ENCODE measurements around the gene TCF12.

TCF12 gene

DNA sequence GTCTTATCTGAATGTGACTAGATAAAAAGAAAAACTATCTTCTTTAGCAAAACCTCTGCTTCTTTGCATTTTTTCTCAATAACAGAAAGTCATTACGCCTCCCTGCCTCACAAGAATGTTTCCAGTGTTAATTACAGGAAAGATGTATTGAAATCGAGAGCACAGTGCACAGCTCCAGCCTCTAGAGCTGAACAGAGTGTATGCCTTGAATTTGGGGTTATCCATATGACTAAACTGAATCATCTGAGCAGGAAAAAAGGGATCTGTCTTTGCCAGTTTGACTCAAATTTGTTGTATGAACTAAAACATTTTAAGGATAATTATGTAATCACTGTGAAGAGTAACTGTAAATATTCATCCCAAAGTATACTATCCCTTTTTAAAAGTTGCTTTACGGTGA lies 308.7 kb downstream of the TCF12 start:
- no peak for DNase-seq

DNA sequence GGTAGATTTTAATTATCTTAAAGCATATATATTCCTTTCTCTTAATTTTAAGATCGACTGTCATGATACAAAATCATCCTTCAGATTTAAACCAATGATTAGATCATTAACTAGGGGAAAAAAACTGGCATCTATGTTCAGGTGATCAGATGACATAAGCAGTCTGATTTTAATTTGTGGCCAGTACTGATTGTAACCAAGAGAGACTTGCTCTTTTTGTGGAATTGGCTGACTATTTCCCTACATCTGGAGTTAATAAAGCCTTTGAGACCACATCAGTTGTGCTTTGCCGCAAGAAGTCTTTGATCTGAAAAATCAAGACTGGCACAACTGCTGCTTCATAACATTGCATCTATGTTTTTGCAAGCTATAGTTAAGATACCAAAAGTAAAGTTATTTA lies 309.5 kb downstream of the TCF12 start:
- DNase-seq = no peak

DNA sequence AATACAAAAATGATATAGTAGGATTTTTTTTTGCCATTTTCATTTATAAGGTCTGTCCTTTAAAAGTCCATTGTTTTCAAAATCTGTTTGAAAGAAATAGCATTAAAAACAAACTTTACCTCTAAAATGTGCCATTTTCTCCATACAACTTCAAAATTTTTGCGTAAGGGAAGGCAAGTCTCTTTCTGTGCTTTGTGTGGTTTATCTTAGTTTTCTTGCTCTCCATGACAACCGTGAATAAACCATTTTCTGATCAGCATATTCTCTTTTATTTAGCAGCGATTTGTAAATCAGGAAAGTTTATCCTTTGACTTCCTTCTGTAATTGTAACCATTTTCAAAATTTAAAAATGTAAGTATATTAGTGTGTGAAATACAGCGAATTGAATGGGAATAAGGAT lies 310.0 kb downstream of the TCF12 start:
- no peak for DNase-seq

DNA sequence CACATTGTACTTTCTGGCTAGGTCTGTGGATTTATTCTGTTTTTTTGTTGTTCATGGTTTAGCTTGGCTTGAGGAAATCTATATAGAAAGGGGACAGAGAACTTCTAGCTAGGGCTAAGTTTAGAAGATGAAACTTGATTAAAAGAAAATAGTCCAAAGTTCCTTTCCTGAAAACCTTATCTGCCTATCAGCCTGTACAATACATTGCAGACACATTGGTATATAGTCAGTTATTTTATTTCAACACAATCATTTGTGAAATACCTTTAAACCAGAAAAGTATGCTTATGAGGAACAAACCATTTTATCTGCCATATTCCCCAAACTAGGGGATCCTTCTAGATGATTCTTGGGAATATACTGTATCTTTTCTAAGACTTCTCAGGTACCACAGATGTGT lies 310.6 kb downstream of the TCF12 start:
- no peak for DNase-seq

DNA sequence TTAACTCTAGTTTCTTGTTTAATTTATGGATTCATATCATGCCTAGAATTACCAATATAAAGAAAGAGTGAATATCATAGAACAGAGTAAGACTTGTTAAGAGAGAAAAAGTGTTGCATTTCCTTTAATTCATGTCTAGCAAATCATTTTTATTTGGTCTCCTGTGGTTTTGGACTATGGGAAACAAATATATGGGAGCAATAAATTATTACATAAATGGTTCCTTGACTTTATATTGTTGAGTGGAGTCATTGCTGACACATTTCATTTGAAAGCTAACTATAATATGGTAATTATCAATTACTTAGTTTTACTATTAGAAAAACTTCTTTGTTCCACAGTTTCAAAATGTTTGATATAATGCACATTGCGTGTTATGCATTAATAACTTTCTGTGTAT lies 313.1 kb downstream of the TCF12 start:
- DNase-seq = no peak

DNA sequence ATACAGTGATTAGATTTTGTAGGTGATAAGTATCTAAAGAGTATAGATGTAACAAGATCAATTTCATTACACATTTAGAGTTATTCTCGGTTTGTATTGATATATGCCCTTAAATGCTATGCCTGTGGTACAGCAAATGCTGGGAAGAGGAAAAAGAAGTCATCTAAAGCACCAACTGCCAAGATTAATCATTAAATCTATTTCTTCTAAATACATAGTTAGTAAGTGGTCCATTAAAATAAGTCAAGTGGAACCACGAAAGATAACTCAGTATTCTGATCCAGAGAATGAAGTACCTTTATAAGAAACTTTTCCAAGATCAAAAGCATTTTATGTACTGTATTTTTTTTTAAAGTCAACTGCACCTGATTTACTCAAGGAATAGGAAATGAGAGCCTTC lies 315.7 kb downstream of the TCF12 start:
- no peak for DNase-seq

DNA sequence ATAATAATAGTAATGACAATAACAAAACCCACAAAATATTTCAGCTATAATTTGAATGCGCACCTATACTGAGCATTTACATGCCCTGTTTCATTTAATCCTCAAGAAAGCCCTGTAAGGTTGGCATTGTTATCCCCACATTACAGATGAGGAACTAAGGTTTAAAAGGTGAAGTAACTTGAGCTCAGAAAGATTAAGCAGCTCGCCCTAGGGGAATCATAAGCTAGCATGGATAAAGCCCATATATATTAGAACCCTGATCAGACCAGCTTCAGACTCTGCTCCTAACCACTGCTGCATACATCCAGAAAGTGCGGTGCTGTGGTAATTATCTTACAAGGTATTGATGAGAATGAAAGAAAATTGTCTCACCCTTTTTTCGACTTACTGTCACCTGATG lies 316.7 kb downstream of the TCF12 start:
- DNase-seq = no peak

DNA sequence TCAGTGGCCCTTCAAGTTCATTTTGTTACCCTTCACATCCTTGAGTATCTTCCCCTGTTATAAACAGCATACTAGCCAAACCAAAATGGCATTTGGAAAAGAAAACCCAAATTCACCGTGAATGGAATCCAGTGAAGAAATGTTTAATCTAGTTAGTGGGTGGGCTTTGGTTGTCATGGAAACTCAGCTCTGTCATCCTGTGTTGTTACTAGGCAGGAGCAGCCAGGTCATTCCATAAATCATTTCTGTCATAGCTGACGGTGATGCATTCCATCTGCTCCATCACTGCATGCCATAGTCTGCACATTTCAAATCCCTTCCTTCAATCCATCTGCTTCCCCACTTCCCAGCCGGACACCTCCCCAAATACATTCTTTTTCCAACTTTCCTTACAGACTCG lies 317.4 kb downstream of the TCF12 start:
- DNase-seq = no peak

DNA sequence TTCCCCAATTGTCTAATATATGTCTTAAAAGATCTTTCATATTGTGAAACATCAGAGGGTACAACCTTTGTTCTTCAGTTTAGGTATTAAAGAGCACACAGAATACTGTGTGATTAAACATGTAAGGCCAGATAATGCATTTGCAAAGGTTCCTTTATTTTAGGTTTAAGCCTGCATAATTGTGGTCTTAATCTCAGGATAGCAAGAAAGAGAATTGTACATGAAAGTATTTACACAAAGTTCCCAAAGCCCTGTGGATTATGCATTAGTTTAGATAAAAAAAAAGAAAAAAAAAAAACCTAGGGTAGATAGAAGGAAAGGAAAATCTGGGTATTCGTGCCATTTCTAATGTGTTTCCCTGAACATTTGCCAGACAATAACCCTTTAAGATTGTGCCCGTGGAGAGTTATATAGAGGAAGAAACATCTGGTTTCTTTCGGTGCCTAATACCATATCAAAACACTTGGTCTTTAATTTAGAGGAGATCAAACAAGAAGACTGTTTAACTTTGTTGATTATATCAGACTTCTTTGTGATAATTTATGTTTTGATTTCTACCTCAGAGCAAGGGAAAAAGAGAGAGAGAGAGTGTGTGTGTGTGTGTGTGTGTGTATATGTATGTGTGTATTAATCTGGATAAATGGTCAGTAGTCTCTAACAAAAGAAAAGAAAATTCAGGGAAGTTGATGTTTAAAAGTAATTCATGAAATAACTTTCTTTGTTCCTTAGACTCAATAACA lies 318.3 kb downstream of the TCF12 start:
- DNase-seq = no peak

DNA sequence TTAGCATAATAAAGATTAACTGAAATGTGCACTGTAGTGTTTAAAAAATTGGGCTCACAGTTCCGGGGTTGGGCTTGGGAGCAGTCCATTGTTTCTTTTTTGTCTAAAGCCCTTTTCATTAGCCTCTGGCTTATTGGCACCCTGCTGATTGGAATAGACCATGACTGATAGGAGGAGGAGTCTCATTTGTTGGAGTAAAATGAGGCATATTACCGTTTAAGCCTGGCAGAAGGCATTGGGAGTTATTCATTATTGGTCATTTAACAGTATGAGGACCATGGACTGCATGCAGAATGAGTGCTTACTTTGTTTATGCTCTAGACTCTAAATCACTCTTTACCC lies 318.8 kb downstream of the TCF12 start:
- no peak for DNase-seq

DNA sequence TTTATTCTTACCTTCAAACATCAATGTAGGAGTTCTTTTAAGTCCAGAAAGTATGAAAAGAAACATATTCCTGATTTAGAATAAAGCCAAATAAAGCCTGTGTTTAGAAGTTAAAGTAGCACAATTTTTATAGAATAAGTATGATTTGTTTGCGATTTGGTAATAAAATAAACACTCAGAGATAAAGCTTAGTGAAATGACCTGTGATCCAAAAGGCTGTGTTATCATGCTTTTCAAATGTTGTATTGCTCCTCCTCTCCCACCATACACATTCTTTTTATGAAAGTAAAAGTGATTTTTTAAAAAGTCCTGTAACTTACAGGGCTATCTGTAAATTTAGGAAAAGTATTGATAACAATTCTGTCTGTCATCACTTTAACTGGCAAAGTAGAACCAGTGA lies 319.2 kb downstream of the TCF12 start:
- no peak for DNase-seq

DNA sequence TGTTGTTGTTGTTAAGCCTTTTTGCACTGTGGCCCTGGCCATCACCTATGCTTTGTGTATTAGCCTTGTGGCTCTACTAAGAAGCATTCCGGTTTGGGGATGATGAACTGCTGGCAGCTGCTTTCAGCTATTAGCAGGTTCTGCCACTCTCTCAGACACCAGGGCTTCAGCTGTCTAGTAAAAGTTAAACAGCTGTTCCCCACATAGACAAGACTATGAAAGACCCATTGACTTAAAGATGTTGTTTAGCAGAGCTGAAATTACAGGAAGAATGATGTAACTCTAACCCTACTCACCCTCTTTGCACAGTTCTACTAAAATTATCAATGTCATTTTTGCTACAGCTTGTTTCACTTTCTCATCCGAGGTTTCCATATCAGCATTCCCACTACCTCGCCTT lies 326.7 kb downstream of the TCF12 start:
- DNase-seq = no peak

DNA sequence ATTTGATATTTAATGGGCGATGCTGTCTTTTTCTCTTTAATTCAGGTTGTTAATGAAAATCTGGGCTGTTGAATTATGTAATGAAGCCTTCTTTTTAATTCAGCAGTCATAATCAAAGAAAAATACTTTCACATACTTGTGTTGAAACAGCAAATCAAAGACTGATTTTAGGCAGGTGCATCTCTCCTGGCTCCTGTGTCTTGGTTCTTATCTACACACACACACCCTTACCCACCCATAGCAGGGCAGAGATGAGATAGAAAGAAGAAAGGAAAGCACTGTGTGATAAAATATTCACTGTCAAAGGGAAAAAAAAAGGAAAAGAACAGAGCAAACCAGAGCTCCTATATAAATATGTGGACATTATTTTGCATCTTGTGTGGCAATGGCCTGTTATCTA lies 327.3 kb downstream of the TCF12 start:
- DNase-seq = no peak

DNA sequence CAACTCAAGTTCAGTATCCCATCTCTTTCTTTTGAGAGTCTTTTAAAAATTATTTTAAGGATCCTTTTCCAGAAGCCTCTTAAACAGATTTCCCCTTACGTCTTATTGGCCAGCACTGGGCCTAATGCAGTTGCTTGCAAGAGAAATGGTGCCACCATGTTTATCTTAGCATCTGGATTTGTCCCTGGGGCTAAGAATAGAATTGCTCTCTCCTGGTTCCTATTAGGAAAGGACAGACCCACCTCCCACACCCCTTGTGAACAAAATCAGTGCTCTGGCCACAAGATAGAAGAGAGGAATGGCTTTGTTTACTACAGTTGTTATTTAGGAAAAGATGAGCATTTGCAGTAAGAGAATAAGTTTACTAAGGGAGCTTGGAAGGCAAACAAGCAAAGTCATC lies 329.6 kb downstream of the TCF12 start:
- no peak for DNase-seq

DNA sequence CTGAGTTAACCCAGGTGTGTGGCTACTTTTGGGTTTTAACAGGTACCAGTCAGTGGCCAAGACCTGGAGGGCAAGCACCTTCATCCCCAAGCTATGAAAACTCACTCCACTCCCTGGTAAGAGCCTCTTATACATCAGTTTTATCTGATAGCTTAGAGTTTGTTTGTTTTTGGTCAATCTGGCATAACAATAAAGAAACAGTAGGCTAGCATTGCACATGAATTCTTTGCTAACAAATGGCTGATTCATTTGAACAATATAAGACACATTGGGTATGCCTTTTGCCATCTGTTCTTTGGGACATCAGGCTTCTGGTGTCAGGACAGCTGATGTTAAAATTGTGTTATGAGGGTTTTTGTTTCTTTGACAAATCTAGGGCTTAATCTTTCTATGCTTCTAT lies 332.9 kb downstream of the TCF12 start:
- no peak for DNase-seq

DNA sequence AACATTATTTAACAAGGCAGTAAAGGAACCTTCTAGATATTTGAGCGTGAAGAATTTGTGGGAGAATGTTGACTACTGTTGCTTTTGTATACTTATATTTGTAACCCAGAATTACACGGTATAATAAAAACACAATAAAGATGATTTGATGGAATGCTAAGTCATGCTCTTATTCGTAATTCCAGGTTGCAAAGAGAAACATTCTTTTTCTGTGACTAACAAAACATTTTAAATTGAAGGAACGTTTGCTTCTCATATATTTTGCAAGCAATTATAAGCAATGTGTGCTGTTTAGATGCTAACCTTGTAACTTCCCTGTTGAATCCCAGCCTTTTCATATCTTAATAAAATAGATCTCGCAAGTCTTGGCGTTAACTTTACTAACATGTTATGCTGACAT lies 333.5 kb downstream of the TCF12 start:
- DNase-seq = no peak

DNA sequence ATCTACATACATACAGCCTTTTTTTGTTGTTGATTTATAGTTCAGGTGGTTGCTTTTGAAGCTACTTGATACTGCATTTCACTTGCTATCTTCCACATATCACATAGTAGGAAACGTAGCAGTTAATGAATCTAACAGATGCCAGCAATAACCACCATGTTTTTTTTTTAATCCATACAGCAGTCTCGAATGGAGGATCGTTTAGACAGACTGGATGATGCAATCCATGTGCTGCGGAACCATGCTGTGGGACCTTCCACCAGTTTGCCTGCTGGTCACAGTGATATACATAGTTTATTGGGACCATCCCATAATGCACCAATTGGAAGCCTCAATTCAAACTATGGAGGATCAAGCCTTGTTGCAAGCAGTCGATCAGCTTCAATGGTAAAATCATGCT lies 334.6 kb downstream of the TCF12 start:
- DNase-seq = no peak

DNA sequence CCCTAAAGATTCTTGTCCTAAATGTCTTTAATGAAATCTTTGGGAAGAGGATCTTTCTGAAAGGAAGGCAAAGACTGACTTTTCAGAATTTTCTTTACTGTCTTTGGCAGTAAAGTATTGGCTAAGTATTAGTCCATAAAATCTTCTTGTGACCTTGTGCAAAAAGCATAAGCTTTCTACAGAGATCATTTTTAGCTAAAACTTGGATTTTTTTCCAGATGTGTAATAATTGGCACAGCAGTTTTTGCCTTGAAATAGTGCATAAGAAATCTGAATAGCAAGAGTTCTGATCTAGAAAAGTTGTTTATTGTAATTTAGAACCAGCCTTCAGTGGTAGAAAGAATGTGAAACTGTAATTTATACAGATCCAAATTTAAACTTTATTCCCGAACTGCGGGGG lies 335.1 kb downstream of the TCF12 start:
- no peak for DNase-seq

DNA sequence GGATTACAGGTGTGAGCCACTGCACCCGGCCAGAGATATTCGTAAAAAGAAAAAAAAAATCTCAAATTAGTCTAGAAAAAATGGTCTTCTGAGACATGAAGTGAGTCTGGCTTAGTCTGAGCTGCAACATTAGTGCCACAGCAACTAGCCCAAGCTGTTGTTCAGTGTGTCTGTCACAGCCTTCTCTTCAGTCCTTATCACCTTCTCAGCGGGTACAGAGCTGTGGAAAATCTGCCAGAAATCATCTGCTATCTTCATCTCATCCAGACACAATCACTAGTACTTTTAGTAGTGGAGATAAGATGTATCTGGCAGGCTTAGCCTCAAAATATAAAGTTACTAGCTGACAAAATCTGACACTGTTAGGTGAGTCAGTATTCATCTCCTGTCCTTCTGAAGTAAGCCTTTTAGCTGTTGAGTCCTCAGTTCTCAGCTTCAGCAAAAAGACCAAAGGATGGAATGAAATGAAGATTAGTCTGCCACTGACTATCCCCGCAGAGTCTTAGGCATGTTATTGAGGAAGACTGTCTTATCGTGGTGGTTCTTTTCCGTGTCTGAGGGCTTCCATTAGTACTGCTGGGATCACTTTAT lies 337.4 kb downstream of the TCF12 start:
- no peak for DNase-seq

DNA sequence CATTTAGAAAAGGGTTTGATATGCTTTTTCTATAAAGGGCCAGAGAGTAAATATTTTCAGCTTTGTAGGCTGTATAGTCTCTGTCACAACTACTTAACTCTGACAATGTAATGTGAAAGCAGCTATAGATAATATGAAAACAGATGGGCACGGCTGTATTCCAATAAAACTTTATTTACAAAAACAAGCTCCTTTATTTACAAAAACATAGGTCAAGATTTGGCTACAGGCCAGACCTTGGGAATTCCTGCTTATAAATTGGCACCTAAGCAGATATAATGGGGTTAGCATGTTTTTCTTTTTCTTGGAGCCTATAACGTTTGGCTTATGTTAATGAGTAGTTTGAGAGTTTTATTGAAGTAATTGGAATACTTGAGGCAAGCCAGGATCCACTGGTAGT lies 338.5 kb downstream of the TCF12 start:
- DNase-seq = no peak

DNA sequence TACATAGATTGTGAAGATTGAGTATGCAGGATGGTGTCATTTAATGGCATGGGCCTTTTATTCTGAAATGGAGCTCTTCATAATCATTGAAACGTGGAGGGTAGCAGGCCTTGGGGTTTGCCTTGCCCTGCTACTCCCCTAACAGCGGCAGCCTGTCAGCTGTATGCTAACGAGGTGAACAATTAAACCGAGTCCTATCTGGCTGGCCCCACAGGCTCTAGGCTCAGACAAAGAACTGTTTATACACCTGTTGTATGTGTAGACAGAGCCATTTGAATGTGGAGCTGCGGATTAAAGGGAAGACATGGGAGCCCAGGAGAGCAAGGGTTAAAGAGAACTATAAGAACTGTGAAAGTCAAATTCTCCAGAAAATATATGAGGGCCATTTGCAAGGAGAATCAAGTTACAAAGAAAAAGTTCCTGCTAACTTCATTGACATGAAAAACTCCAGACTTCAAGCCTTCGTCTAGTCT lies 341.2 kb downstream of the TCF12 start:
- no peak for DNase-seq

DNA sequence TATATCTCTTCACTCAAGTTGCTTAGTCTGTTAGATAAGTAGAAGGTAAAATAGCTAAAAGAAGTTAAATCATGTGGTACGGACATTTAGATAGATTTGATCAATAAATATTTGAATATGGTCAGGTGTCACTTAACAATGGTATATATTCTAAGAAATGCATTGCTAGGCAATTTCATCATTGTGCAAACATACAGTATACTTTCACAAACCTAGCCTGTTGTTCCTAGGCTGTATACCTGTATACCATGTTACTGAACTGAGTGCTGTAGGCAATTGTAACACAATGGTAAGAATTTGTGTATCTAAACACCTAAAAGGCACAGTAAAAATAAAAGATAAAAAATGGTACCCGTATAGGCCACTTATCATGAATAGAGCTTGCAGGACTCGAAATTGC lies 345.1 kb downstream of the TCF12 start:
- DNase-seq = no peak

DNA sequence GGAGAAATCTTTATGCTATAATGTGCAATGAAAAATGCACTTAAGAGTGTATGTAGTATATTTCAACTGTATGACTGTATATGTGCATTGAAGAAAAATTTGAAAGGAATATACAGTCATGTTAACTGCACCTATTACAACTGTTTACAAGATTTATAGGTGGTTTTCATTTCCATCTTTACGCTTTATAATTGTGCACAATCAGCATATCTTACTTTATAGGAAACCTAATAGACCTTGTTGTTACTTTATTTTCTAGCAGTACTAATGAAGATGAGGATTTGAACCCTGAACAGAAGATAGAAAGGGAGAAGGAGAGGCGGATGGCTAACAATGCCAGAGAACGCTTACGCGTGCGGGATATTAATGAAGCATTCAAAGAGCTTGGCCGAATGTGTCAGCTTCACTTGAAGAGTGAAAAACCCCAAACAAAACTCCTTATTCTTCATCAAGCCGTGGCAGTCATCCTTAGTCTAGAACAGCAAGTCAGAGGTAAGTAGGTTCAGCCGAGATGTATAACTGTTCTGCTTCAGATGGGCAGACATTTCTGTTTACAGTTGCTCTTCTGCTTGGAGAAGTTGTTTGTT lies 354.4 kb downstream of the TCF12 start:
- no peak for DNase-seq

DNA sequence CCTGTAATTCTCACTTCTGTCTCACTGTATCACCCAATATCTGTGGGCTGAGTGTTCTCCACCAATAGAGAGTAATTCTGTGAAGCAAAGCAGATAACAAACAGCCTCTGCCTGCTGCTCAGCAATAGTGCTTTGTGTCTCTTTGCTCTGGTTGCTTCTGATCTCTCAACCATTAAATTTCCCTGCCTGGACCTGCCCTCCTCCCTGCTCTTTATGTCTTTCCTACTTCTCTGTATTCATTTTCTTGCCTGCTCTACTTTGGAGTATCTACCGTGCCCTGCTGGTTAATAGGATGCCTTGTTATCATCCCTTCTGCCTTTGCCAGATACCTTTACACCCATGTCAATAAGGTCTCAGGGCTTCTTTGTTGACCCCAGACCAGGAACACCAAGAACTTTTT lies 355.0 kb downstream of the TCF12 start:
- no peak for DNase-seq

DNA sequence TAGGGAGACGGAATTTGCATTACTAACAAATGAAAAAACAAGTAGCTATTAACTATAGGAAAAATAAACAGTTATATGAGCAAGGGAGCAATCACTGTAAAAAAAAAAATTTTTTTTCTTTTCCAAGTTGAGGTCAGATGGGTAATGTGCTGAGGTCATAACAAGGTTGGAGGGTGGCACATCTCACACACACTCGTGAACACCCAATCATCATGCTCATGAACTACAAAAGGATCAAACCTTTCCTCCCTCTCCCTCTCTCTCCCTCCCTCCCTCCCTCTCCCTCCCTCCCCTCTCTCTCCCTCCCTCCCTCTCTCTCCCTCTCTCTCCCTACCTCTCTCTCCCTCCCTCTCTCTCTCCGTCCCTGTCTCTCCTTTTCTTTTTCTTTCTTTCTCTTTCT lies 360.0 kb downstream of the TCF12 start:
- no peak for DNase-seq

Measured in activated T-cell treated with anti-CD3 and anti-CD28 coated beads, Interleukin-2, amount 50 U/mL, for 48 hours (primary cell).